Measurements from ENCODE around the gene MKNK2. TPM values are rescaled to one million over a fixed set of nuclear protein-coding genes. Genes with fewer than 3 reads are reported as not detected.

Gene MKNK2
- total RNA-seq, 4 donors from 2014 or later = 189 to 279 (median 236) TPM

DNA sequence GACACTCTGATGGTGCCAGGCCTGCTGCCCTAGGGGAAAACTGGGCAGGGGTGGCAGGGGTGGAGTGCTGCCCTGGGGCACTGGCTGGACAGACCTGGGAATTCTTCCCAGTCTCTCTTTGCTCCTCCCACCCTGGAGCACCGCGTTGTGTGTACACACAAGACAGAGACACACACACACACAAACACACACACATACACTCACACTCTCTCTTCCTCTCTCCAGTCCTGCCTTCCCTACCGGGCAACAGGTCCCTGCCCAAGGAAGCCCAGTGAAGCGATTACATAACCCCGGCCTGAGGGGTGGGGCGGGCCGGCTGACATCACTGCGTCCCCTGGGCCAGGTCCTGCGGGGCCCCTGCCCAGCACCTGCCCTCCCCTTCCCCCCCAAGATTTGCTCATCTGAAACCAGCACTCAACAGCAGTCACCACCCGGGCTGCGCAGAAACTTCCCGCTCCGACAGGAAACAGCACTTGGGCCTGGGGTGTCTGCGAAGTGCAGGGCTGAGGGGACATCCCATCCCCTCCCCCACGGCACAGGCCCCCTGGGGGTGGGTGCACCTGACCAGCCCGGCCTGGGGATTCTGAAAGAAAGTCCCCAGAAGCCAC lies 1.2 kb downstream of the MKNK2 start:
- TF ChIP-seq POLR2A (IDR thresholded peaks at IDR 0.05) = peak; percentile 89
- no peak for TF ChIP-seq EP300 (IDR thresholded peaks at IDR 0.05; ENCODE audit: low read depth)
- peak; percentile 73 to 89 (median 85) for TF ChIP-seq POLR2AphosphoS5 (IDR thresholded peaks at IDR 0.05)
- TF ChIP-seq, protein P1, sequence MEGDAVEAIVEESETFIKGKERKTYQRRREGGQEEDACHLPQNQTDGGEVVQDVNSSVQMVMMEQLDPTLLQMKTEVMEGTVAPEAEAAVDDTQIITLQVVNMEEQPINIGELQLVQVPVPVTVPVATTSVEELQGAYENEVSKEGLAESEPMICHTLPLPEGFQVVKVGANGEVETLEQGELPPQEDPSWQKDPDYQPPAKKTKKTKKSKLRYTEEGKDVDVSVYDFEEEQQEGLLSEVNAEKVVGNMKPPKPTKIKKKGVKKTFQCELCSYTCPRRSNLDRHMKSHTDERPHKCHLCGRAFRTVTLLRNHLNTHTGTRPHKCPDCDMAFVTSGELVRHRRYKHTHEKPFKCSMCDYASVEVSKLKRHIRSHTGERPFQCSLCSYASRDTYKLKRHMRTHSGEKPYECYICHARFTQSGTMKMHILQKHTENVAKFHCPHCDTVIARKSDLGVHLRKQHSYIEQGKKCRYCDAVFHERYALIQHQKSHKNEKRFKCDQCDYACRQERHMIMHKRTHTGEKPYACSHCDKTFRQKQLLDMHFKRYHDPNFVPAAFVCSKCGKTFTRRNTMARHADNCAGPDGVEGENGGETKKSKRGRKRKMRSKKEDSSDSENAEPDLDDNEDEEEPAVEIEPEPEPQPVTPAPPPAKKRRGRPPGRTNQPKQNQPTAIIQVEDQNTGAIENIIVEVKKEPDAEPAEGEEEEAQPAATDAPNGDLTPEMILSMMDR (IDR thresholded peaks at IDR 0.05) = peak in 1 of 5 experiments; percentile 8
- peak; percentile 90 for DNase-seq
- in situ Hi-C loops (cut with MboI; ENCODE audit: low pct_ligation_motif_present in 1 of 4, low pct_unique_long_range_greater_than_20kb in 1 of 4, low sequenced_read_pairs in 3 of 4) (no loop called here), intact Hi-C loops (cut with DNase I; ENCODE audit: low total_unique reads) (no loop called here)
- Histone ChIP-seq H3K9me3 (no peaks in the 10 kb centered on the region), H3K4me1 (peaks cover 59 to 69% (median 67%) of the 10 kb centered on the region in 4 donors), H3K4me3 (peak overlapping the region; percentile 95 to 99 (median 98)), H3K27me3 (no peaks in the 10 kb centered on the region), H3K36me3 (peaks cover 0 to 8% (median 4%) of the 10 kb centered on the region in 4 donors), H3K27ac (peak overlapping the region; percentile 96 to 100 (median 99))
- WGBS, 2 donors (ENCODE audit: low coverage in 1 of 2) = 0% methylated on average over 14 of the region's 16 CpGs; no CpG with 5 or more reads in 1 of the 2 donors

DNA sequence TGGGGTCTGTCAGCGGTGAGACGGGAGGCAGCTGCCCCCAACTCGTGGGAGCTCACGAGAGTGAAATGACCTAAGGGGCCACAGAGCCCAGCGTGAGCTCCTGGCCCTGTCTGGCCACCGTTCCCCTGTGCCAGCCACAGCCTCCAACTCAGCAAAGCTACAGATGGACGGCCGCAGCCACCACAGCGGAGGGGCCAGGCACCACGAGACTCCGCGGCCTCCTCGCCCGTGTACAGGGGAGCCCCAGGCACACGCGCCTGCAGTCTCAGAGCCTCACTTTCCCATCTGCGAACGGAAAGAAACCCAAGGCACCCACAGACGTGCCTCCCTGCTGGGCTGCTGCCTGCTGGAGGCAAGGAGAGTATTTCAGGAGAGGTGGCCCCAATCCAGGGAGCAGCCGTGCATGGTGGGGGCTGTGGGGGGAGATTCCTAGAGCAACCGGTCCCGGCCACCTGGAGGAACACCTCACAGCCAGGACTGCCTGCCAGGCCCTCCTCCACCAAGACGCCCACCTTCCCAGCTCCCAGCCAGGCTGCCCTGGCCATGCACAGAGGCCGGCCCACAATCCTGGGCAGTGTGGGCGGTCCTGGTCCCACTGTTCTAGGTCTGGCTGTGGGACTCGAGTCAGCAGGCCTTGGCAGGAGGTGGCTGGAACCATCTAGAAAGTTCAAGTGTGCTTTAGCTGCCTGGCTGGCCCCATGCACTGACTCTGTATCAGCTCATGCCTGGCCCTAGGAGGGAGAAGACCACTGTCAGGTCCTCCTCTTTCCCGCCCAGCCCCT lies 1.9 kb downstream of the MKNK2 start:
- WGBS, 2 donors (ENCODE audit: low coverage in 1 of 2) = 39% methylated on average over 19 of the region's 27 CpGs; no CpG with 5 or more reads in 1 of the 2 donors
- H3K4me1 ChIP-seq = peaks cover 56 to 69% (median 63%) of the 10 kb centered on the region in 4 donors
- H3K9me3 ChIP-seq = no peaks in the 10 kb centered on the region
- TF ChIP-seq POLR2AphosphoS5 (IDR thresholded peaks at IDR 0.05) = no peak
- no peak for TF ChIP-seq EP300 (IDR thresholded peaks at IDR 0.05; ENCODE audit: low read depth)
- TF ChIP-seq, protein P1 (IDR thresholded peaks at IDR 0.05) = no peak
- TF ChIP-seq POLR2A (IDR thresholded peaks at IDR 0.05) = no peak
- H3K36me3 ChIP-seq = peaks cover 0 to 8% (median 4%) of the 10 kb centered on the region in 4 donors
- H3K27ac ChIP-seq = peak overlapping the region; percentile 96 to 100 (median 99)
- no peak for DNase-seq
- intact Hi-C loops (cut with DNase I; ENCODE audit: low total_unique reads) (no loop called here), in situ Hi-C loops (cut with MboI; ENCODE audit: low pct_ligation_motif_present in 1 of 4, low pct_unique_long_range_greater_than_20kb in 1 of 4, low sequenced_read_pairs in 3 of 4) (no loop called here)
- peak overlapping the region; percentile 95 to 99 (median 98) for H3K4me3 ChIP-seq
- H3K27me3 ChIP-seq = no peaks in the 10 kb centered on the region

DNA sequence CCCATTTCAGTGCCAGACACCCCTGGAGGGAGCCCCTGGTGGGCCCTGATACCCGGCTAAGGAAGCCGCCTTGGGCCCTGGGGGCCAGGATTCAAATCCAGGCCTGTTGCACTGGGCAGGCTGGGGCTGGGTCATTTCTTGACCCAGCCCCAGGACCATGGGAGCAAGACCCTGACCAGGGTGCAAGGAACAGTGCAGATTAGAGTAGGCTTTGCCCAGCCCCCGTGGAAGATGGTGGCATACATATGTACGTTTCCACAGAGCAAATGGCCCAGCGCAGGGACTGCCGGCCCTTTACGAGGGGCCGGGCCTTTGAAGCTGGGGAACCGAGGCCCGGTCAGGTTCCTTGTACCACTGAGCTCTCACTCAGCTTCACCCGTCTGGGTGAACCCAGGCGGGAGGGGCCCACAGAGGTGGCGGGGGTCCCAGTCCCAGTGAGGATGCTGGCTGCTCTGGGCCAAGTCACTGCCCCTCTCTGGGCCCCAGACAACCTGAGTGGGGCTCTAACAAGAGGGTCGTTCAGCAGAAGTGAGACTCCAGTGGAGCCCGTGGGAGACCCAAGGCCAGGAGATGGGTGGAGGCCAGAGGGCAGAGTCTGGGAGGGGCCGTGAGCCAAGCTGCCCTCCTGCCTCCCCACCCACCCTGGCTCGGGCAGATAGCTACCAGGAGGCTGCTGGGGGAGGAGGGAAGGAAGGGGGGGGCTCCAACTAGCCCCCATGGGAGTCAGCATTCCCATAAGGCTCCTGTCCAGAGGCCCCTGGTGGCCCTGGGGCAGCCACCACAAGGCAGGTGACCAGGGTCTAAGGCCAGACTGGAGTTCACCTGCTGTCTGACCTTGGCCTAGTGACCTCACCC lies 2.7 kb downstream of the MKNK2 start:
- in situ Hi-C loops (cut with MboI; ENCODE audit: low pct_ligation_motif_present in 1 of 4, low pct_unique_long_range_greater_than_20kb in 1 of 4, low sequenced_read_pairs in 3 of 4) (no loop called here), intact Hi-C loops (cut with DNase I; ENCODE audit: low total_unique reads) (no loop called here)
- DNase-seq = no peak
- Histone ChIP-seq H3K27ac (peak overlapping the region; percentile 96 to 100 (median 99)), H3K9me3 (no peaks in the 10 kb centered on the region), H3K27me3 (no peaks in the 10 kb centered on the region), H3K4me3 (peak overlapping the region in 3 of 4 donors; percentile 95 to 98 (median 97)), H3K4me1 (peaks cover 62 to 74% (median 65%) of the 10 kb centered on the region in 4 donors), H3K36me3 (peaks cover 0 to 8% (median 4%) of the 10 kb centered on the region in 4 donors)
- 34% methylated on average over 6 of the region's 17 CpGs; no CpG with 5 or more reads in 1 of the 2 donors for WGBS, 2 donors (ENCODE audit: low coverage in 1 of 2)
- TF ChIP-seq POLR2A (IDR thresholded peaks at IDR 0.05) (no peak), EP300 (IDR thresholded peaks at IDR 0.05; ENCODE audit: low read depth) (no peak), POLR2AphosphoS5 (IDR thresholded peaks at IDR 0.05) (no peak)
- TF ChIP-seq, protein P1 (IDR thresholded peaks at IDR 0.05) = no peak

Measured in transverse colon (tissue), 4 donors.